ENCODE results near the gene FBXW4.

Gene FBXW4

DNA sequence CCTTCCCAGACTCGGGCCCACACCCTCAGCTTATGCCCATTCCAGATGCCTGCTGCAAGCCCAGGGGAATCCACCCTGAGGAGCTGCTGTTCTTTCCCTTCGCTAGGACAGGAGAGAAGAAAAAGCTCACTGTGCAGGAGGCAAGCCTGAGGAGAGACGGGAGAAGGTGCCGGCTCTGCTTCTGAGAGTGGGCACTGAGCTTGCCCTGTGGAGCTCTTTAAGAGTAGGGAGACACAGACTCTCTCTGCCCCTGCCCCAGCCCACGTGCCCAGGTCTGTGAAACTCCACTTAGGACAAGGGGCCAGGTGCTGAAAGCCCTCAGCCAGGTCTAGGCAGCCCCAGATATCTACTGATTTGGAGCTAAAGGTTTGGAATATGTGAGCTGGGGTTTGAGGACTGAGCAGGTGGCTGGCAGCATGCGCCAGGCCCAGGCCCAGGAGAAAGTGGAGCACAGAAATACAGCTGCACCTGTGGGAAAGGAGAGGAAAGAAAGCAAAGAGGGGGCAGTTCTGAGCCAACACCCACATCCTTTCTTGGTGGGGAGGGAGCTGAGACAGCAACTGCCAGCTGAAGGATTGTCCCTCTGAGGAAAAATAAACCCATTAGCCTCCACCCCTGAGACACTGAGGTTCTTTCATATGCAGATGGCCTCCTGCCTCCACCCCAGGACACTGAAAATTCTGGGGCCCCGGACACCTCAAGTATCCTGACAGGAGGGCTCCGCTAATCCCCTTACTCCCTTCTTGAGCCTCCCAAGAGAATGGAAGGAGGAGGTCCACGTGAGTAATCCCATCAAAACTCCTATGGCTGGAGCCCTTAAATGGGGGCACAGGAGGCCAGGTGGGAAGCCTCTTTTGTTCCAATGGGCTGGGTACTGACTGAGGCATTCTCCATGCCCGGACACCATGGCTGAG, 114.2 kb downstream of the FBXW4 start:
- no peak for DNase-seq (ENCODE audit: low read depth, low spot score)

DNA sequence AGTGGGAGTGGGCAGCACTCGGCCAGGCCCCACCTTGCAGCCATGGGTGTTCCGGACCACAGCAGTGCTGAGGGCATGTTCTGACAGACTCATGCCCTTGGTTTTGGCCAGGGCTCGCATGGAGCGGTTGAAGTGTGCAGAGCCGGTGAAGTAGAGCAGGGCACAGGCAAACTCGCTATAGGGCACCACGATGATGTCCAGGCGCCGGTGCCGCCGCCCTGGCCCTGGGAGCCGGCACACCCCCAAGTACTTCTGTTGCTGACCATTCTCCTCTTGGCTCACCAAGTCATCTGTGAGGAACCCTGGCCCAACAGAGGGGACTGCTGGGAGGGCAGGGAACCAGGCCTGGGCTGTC, 115.5 kb downstream of the FBXW4 start:
- no peak for DNase-seq (ENCODE audit: low read depth, low spot score)

DNA sequence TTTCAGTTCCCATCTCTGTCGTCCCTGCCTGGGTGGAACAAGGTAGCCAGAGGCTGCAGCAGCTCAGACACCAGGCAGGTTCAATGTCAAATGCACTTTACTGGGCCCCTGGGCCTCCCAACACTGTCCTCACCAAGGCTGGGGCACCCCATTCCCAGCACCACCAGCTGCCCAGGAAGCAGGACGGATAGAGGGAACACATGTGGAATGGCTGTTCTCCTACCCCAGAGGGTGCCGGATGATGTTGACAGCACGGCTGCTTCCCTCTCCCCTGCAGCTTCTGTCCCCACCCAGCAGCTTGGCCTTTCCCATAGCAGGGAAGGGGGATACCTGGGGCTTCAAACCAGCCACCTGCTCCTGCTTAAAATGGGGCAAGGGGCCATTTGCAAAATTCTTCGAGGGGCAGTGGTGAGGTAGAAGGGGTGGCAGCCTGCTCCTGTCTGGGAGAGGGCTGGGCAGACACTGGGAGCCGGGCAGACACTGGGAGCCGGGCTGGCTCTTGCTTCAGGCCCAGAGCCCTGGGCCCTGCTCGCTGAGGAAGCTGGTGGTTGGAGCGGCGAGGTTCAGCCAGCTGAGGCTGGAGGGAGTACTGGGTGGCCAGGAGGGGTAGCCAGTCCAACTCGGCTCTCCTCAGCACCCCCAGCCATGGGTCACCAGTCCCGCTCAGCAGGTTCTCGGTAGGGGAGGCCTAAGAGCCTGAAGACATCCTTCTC, 116.0 kb downstream of the FBXW4 start:
- no peak for DNase-seq (ENCODE audit: low read depth, low spot score)

- DNase-seq (ENCODE audit: low read depth, low spot score), result no peak
These were observed 116.8 kb downstream of the FBXW4 start for GRCh38 chr10:101578192-101578591.

- DNase-seq (ENCODE audit: low read depth, low spot score), result no peak
These were observed 117.7 kb downstream of the FBXW4 start for GRCh38 chr10:101577121-101577871.

DNA sequence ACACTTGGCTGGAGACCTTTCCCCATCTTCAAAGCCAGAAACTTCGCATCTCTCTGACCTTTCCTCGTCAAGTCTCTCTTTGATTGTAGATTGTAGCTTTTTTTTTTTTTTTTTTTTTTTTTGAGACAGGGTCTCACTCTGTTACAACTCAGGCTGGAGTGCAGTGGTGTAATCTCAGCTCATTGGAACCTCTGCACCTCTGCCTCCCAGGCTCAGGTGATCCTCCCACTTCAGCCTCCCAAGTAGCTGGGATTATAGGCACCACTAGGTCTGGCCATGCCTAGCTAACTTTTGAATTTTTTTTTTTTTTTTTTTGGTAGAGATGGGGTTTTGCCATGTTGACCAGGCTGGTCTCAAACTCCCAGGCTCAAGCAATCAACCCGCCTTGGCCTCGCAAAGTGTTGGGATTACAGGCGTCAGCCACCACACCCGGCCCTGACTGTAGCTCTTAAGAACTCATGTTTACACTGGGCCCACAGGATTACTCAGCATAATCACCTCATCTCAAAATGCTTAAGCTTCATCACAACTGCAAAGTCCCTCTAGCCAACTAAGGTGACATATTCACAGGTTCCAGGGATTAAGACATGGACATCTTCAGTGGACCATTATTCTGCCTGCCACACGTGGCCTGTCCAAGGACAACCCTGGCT, 118.6 kb downstream of the FBXW4 start:
- DNase-seq (ENCODE audit: low read depth, low spot score), result no peak

- no peak for DNase-seq (ENCODE audit: low read depth, low spot score)
These were observed 119.3 kb downstream of the FBXW4 start for GRCh38 chr10:101575580-101576210.

DNA sequence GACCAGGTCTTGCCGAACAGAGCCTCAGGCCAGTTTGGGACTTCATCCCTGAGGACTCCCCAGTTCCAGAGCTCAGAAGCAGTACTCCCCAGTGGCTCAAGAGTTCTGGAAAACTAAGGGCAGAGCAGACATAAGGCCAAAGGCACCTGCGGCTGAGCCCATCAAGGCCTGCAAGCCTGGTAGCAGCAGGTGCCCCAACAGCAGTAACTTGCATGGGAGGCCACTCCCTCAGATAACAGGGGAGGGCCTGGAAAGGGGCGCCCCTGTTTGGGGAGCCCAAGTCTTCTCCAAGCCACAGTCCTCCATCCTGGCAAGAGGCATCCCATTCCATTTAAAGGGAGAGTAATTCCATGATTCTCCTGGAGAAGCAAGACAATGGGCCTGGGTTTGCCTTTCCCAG, 119.9 kb downstream of the FBXW4 start:
- no peak for DNase-seq (ENCODE audit: low read depth, low spot score)

DNA sequence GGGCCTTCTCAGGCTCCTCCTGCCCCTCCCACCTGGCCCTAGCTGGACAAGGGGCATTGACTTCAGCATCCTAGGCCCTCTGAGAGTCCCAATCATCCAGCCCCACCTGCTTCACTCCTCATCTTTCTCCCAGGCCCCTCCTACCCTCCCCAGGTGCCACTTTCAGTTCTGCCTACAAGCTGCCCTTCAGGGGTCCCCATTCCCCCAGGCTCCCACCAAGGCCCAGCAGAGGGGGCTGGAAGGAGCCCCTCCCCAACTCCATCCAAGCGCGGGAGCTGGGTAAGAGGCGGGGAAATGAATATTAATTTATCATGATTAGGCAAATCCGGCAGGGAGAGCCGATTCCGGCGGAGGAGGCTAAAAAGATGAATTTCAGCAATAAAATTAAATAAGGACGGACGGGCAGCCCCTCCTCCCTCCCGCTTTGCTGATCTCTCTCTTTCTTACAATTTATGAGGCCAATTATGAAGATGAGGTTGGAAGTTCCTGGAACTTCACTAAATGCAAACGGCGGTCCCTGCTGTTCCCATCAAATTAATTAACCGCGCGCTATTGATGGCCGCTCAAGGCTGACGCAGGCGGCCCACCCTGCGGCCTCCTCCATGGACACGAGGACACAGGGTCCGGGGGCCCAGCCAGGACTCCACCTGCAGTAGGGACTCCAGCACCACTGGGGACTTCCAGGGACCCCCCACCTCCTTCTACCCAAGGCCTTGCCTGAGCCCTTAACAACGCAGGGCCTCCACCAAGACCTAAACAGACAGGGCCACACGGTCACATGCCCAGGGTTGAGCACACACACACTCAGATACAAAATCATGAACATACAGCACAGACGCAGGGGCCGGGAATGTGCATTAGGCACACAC, 120.9 kb downstream of the FBXW4 start:
- DNase-seq (ENCODE audit: low read depth, low spot score), result no peak

DNA sequence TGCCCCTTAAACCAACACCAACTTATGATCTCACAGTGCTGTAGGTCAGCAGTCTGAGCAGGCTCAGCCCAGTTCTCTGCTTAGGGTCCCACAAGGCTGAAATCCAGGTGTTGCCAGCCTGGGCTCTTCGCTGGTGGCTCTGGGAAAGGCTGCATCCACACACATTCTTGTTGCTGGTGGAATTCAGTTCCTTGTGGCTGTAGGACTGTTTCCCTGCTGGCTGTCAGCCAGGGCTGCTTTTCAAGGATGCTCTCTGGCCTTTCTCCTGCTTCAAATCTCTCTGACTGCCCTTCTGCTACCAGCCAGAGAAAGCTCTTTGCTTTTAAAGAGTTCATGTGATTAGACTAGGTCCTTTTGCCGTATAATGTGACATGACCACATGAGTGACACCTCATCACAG, 122.2 kb downstream of the FBXW4 start:
- DNase-seq (ENCODE audit: low read depth, low spot score), result no peak

DNA sequence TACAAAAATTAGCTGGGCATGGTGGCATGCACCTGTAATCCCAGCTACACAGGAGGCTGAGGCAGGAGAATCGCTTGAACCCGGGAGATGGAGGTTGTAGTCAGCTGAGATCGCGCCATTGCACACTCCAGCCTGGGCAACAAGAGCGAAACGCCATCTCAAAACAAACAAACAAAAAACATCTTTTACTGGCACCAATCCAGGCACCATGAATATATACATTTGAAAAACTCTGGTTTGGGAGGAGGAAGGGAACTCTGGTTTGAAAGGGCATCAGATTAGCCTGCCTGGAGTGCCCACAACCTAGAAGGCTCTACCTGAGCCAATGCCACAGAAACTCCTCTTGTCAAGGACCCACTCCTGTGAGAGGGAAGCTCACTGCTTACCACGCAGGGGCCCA, 122.8 kb downstream of the FBXW4 start:
- no peak for DNase-seq (ENCODE audit: low read depth, low spot score)

DNA sequence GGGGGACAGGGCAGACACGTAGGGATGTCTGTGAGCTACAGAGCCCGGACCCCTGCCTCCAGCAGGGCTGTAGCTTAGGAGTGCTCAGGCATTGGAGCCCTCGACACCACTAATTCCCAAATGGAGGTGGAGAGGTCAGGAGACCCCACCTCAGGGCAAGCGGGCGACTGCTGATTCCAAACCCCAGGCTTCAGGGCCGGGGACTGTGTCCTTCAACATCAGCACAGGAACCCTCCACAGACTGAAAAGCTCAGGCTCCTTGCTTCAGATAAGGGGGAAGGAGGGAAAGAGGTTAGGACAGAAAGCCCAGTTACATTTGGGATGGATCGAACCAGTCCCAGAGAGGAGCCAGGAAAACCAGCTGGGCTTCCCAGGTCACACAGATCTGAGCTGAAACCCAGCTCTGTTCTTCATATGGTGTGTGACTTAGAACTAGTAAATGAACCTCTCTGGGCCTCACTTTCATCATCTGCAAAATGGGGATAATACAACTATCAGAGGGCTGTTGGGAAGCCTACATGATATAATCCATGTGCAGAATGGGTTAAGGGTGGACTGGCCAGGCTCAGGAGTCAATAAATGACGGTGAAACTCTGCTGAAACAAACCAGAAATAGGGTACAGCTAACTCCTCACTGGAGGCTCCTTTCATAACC, 123.6 kb downstream of the FBXW4 start:
- DNase-seq (ENCODE audit: low read depth, low spot score), result no peak

- DNase-seq (ENCODE audit: low read depth, low spot score), result no peak
These were observed 124.3 kb downstream of the FBXW4 start for GRCh38 chr10:101570428-101571270.

DNA sequence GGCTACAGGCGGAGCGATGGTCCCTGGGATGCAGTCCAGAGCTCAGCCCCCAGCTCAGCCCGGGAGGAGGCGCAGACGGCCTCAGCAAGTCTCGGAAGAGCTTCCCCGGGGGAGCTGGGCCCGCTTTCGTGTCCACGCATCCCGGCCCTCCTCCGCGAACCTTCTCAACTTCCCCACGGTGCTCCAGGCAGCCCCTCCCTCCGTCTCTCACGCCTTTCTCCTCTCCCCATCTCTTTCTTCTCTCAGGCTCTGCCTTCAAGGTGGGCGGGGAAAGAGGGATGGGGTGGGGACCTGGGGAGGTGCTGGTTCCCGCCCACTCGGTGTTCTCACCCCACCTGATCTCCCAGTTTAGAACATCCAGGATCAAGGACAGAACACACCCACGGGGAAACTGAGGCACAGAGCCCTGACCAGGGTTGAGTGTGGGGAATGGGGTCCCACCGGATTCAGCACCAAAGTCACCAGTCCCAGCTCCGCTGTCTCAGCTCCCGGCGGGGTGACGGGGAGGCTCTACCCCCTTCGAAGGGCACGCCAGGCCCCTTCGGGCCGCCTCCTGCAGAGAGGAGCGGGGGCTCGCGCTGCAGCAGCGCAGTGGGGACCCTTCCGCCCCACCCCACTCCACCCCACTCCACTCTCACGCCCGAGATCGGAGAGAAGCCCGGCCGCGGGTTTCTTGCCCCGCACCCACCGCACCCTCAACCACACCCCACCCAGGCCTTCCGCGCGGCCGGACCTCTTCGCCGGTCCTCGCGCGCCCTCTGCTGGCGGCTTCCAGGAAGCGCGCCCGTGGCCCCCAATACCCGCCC, 125.1 kb downstream of the FBXW4 start:
- DNase-seq (ENCODE audit: low read depth, low spot score), result no peak

DNA sequence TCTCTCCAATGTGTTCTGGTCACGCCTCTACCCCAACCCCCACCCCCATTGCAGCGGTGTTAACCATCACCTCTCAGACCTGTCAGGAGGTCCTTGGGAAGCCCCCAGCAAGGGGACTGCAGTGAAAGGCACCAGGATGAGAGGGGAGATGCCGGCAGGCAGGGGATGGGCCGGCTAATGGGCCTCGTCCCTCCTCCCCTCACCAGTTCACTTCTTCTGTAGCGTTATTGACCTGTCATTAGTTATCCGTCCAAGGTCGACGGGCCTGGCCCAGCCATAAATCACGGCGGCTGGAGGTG, 125.7 kb downstream of the FBXW4 start:
- no peak for DNase-seq (ENCODE audit: low read depth, low spot score)

GRCh38 chr10:101568054-101568745, 126.8 kb downstream of the FBXW4 start:
- no peak for DNase-seq (ENCODE audit: low read depth, low spot score)

- DNase-seq (ENCODE audit: low read depth, low spot score), result no peak
These were observed 127.6 kb downstream of the FBXW4 start for GRCh38 chr10:101567165-101568006.

All from iPS DF 19.7 (cell line).